HG03135 (cell line): ENCODE data around the gene WASF2.

Experiments used
- ATAC-seq: cut with Tn5 transposase; IDR thresholded peaks from one replicate; pipeline ENCODE4 v1.9.1; 2021; ENCODE audit warnings: mild to moderate bottlenecking, moderate library complexity; ENCODE audit not compliant: unreplicated experiment

The WASF2 gene

GRCh38 chr1:27381969-27382762 is 107.8 kb downstream of the WASF2 start:
- ATAC-seq = no peak

DNA sequence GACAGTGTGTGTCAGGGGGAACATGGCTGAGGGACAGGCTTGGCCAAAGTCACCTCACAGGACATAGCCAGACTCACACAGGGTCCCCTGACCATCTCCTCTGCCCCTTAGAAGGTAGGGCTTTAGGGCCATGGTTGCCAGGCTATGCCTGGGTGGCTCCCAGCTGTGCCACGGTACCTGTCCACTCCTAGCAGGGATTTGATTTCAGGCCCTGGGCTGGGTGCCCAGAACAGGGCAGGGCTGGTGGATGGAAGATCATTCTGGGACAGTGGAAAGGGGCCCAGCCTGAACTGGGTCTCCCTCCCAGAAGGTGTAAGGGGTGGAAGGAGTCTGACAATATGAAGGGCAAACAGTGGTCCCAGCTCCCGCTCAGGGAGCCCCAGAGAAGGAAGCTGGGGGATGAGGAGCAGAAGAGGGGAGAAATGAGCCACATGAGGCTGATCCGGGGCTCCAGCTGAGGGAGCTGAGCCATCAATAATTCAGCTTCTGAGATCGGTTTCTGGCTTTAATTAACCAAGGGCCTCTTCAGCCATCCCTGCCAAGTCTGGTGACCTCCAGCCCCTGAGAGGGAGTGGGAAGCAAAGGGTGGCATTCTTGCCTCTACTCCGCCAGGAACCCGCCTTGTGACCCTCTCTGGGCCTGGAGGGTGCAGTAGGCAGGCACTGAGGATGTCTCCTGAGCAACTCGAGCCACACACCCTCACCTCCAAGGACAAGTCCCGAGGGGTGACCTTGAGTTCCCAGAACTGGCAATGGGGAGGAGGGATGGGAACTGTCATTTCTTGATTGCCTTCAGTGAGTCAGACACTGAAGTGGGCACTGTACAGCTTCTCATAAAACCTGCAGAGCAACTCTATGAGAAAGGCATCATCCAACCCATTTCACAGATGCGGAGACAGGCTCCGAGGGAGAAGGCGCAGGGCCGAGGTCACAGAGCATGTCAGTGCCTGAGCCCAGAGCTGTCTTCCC is 108.9 kb downstream of the WASF2 start:
- ATAC-seq = no peak

DNA sequence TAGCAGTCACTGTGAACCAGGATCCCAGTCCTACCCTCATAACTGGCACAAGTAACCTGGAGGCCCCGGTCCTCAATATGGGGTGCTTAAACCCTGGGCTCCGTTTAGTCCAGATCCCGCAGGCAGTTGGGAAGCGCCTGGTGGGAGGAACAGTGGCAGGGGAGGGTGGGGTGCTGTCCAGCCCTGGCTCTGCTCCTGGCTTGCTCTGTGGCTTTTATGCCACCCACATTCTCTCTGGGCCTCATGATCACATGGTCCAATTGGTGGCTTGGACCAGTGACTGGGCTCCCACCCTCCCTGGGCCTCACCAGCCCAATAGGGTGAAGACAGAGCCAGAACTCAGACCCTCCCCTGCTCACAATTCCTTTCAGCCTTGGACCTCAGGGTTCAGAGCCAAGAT is 109.7 kb downstream of the WASF2 start:
- ATAC-seq = no peak

GRCh38 chr1:27379564-27380122 is 110.3 kb downstream of the WASF2 start:
- ATAC-seq = no peak

DNA sequence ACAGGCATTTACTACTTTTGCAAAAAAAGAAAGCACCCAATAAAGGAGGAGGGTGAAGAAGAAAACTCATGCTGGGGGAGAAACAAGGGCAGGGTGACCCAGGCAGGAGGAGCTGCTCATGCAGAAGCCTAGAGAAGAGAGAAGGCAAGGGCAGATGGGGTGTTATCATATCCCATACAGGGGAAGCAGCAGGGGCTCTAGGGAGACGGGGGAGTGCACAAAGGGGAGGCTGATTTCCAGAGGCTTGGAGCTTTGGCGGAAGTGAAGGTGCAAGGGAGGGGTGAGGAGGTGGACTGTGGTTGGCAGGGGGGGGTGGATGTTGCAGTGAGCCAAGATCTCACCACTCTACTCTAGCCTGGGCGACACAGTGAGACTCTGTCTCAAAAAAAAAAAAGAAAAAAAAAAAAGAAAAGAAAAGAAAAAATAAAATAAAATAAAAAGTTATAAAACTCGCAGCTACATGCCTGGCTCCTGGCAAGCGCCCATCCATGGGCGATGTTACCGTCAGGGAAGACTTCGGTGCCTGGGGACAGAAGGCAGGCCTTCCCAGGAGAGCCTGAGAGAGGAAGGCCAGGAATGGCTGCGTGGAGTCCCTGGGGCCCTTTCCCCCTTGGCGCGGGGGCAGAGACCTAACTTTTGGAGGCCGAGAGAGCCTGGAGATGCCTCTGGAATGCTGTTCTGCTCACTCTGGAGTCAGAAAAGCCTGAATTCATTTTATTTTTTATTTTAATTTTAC is 112.0 kb downstream of the WASF2 start:
- ATAC-seq = no peak

GRCh38 chr1:27374362-27375086 is 115.4 kb downstream of the WASF2 start, which contains the start of gene FCN3:
TSS of gene FCN3 (minus strand) at chr1:27374824. CDS start at chr1:27374818, 6 bp downstream.
- no peak for ATAC-seq

DNA sequence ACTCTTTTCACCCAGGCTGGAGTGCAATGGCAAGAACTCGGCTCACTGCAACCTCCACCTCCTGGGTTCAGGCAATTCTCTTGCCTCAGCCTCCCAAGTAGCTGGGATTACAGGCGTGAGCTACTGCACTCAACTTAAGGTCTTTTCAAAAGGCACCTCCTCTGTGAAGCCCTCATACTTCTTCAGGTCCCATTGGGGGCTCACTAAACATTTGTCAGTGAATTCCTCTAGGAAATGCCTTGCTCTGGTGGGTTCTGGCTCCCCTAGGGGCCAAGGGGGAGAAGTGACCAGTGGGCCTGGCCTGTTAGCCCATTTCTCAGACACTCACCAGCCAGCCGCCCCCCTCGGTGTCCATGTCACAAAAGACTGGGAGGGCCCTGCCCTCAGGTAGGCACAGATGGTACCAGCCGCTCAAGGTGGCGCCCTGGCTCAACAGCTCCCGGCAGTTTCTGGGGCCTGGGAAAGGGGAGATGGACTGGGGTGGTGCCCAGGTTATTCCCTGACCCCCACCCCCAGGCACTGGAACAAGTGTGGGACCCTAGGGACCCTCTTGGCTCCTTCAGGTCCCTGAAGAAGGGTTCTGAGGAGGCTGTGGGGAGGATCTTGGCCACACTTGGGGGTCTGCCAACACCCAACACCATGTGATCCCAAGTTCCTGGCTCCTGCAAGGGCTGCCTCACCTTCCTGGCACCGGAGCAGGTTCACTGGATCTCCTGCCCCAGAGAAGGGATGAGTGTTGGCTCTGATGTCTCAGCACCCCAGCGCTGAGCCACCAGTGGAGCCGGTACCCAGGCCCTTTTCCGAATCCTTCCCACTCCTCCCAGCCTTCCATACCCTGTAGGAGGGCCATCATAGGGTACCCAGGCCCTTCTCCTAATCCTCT is 116.9 kb downstream of the WASF2 start:
- ATAC-seq = no peak

- no peak for ATAC-seq
Measured at GRCh38 chr1:27372022-27372807, 117.8 kb downstream of the WASF2 start.

GRCh38 chr1:27368869-27369582 is 120.9 kb downstream of the WASF2 start:
- ATAC-seq = no peak

DNA sequence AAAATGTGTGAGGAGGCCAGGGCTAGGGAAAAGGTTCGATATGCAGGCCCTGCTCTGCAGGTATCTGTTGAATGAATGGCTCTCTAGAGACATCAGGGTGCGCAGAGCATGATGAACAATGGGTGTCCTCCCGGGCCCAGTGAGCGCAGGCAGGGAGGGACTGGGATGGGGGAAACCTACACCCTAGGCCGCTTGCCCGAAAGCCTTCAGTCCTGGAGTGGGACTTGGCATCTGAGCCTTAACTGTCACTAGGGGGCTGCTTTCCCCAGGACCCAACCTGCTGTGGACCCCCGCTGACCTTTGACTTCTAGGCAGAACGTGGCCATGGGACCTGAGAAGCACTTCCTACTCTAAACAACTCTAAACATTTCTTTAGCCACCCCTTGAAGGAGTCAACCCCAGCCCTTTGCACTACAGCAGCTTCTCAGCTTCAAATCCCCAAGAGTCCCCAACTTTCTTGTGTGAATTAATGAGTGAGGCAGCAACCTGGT is 122.8 kb downstream of the WASF2 start:
- no peak for ATAC-seq

GRCh38 chr1:27366411-27367159 is 123.4 kb downstream of the WASF2 start, which contains the start of gene MAP3K6:
TSS of gene MAP3K6 (minus strand) at chr1:27366961. CDS start at chr1:27366597, 364 bp downstream.
- ATAC-seq = peak; percentile 21

DNA sequence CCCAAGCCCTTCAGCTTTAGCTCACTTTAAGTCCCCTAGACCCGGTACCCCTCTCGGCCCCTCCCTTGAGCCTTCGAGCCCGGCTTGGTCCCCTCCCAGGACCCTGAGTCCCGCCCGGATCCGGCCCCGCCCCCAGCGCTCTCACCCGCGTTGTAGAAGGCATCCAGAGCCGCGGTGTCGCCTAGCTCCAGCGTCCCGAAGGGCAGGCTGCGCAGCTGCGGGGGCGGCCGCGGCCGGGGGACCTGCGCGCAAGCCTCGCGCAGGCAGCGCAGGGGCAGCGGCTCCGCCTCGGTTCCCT is 123.9 kb downstream of the WASF2 start:
- peak; percentile 39 for ATAC-seq

DNA sequence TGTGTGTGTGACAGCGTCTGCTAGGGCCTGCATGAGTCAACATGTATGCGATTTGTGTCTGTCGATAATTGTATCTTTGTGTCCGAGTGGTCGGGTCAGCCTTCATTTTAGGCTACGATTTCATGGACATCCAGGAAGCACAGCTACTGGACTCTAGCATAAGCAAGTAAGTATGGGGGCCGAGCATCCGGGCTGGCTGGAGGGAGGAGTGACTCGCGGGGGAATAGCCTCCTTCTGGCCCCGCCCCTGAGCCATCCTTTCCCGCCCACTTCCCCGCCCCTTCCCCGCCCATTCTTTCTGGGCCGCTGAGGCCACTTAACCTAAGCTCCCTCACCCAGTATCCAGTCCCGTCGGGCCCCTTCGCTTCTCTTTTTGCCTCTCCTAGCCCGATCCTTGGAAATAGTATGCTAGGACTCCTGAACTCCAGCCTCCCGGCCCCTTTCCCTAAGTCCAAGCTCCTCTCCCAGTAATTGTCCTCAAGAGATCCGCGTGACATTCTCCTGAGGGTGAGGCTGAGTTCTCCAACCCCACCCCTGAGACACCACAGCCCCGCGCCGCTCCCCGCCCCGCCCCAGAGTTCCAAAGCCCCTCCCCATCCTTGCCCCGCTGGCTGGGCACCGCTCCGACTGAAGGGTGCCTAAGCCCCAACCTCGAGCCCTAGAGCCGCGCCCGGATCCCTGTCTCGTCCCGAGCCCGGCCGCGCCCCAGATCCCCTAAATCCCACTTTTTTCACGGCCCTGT is 124.4 kb downstream of the WASF2 start:
- ATAC-seq = peak; percentile 51

- no peak for ATAC-seq
Measured at GRCh38 chr1:27364696-27365371, 125.1 kb downstream of the WASF2 start.
